D341Med (cell line): ENCODE results near the gene OOSP1.
"Not testable (repeated sequence)": the region's sequence is repeated elsewhere in the genome, so short reads cannot be mapped to it uniquely, and the experiment has no call there.

ENCODE experiments used
- DNase-seq: peaks from one replicate; pipeline ENCODE4 v3.0.0; 2012; ENCODE audit warnings: low spot score

The OOSP1 gene

DNA sequence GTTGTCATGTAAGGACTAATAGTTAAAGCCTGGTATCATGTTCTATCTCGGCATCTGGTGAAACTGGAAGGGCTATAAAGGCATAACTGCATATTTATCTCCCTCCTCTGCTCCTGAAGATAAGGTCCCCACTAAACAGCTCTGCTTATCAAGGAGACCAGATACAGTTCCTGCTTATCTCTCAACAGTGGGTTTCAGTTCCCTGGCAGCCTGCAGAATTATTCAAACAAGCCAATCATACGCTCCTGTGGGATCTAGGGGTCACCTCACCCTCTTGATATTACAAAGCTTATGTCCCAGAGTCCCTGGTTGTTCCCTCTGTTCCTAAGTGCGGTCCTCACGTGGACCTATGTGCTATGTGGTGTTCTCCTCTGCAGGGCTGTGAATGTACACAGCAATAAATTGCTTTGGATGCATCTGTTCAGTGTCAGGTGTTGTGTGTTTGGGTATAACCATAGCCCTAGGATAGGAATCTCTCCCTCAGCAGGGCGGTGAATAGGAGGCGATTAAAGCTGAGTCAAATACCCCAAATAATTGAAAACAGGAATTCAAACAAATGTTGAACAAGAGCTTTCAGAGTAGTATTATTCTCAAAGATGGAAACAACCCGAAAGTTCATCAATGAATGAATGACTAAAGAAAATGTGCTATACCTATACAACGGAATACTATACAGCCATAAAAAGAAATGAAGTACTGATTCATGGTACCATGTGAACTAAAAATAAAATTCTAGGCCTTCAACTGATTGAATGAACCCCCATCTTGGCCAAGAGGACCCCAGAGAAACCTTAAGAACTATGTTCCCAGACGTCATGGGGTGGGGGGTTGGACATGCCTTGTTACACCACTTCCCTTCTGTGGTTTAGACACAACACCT, 22.5 kb downstream of the OOSP1 start:
- no peak for DNase-seq

- DNase-seq = no peak
These were observed 23.9 kb downstream of the OOSP1 start for GRCh38 chr11:59962107-59962482.

GRCh38 chr11:59963733-59964132, 25.5 kb downstream of the OOSP1 start, which contains the start of gene OOSP4A:
Gene OOSP4A (plus strand): TSS chr11:59964033. CDS start chr11:59964033, 0 bp downstream.
- no peak for DNase-seq

DNA sequence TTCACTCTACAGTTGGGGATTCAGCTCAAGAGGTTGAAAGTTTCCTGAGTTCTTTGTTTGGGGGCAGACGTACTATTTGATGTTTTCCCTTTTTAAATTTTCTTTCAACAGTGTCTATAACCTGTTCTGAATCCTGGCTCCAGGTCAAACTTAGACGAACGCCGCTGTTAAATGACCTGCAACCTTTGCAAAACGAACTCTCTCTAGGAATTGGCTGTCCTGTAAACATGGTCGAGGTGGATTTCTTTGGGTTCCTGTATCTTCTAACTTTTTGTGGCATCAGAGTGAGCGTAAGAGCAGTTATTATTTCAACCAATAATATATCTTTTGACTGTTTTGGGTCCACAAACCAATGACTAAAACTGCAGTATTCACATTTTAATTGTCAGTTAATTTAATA, 27.2 kb downstream of the OOSP1 start:
- DNase-seq = no peak

DNA sequence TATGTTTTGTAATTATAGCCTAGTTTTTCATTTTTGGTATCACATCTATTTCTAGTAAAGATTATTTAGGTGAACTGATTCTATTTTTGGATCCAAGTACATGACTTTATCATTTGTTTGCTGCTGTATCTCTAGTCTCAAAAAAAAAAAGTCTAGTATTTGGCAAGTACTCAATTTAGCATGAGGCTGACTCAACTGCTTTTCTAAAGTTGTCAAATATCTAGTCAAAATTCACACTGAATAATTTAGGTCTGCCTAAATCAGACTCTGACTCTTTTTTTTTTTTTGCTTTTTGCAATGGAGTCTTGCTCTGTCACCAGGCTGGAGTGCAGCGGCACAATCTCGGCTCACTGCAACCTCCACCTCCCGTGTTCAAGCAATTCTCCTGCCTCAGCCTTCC, 28.0 kb downstream of the OOSP1 start:
- DNase-seq = no peak

GRCh38 chr11:59967677-59968394, 29.6 kb downstream of the OOSP1 start:
- DNase-seq = no peak

DNA sequence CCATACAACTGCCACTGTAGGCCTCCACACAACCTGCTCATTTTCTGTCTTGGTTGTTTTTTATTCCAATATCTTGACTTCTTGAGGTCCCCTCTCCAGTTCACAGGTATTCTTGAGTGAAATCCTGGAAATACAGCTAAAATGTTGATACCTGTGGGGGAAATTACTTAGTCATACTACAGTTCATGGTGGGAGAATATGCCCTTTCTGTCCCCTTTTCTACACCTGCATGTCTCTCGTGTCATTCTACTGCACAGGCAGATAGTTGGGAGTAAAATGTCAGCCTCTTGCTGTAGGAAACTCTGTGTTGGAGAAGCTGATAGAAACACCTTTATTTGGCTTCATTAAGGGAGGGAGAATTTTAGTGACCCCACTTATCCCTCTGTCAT, 30.2 kb downstream of the OOSP1 start:
- DNase-seq = no peak

- DNase-seq = no peak
These were observed 34.9 kb downstream of the OOSP1 start for GRCh38 chr11:59973097-59973496.

DNA sequence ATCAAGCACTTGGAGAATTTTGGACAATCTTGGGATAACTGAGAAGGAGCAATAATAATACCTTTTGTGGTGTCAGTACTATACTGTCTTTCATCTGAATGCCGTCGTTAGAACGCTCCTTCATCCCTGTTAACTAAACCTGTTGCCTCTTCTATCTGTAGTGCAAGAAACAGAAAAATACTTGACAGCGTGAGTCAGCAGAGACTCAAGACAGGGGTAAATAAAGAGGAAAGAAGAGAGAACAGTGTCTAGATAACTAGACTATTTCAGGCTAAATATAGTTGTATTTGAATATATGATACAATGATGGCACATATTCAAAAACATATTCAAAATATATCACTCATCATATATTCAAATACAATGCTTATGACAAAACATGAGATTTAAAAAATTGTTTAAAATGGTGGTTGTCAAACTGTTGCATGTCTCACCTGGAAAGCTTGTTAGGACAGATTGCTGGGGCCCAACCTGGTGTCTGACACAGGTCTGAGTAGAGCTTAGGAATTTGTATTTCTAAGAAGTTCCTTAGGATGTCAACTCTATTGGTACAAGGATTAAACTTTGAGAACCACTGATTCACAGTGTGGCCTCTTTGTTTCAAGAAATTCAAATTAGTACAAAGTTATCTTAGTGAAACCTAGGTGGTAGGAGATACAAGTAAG, 43.0 kb downstream of the OOSP1 start:
- DNase-seq = no peak

- not testable (repeated sequence) for DNase-seq
These were observed 43.8 kb downstream of the OOSP1 start for GRCh38 chr11:59982037-59982436.

- no peak for DNase-seq
These were observed 45.0 kb downstream of the OOSP1 start for GRCh38 chr11:59983212-59983611.

- no peak for DNase-seq
These were observed 46.1 kb downstream of the OOSP1 start for GRCh38 chr11:59984368-59984767.

GRCh38 chr11:59990421-59990820, 52.2 kb downstream of the OOSP1 start:
- no peak for DNase-seq

DNA sequence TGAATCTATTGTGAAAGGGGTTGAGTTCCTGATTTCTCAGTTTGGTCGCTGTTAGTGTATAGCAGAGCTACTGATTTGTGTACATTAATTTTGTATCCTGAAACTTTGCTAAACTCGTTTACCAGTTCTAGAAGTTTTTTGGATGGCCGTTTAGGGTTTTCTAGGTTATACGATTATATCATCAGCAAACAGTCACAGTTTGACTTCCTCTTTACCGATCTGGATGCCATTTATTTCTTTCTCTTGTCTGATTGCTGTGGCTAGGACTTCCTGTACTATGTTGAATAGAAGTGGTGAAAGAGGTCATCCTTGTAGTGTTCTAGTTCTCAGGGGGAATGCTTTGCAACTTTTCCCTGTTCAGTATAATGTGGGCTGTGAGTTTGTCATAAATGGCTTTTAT, 54.2 kb downstream of the OOSP1 start:
- no peak for DNase-seq

DNA sequence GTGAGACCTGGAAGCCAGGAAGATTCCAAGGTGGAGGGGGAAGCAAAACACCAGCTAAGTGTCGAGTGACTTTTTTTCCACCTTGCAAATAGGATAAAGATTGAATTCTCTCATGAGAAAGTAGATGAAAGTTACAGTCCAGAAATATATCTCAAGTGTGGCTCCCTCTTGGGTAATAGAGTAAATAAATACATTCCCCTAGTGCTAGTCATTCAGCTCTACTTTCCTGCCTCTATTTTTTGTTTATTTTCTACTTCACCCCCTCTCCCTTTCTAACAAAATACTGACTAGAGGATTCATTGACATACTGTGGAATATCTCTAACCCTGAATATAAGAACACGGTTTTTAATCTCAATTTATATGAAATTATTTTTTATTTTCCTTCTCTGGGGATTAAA, 59.6 kb downstream of the OOSP1 start:
- no peak for DNase-seq

DNA sequence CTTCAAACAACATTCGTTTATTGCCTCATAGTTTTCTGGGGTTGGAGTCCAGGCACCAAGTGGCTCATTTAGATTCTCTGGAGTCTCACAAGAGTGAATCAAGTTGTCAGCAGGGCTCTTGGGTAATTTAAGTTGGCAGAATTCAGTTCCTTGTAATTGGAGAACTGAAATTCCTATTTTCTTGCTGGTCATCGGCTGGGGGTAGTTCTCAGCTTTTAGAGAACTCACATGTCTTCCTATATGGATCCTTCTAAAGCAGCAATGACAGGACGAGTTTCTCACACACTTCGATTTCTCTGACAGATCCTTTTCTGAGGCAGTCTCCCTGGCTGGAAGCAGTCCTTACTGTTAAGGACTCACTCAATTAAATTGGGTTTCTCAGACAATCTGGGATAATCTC, 61.5 kb downstream of the OOSP1 start:
- peak; percentile 32 for DNase-seq

GRCh38 chr11:60003729-60004128, 65.5 kb downstream of the OOSP1 start:
- no peak for DNase-seq

- DNase-seq = no peak
These were observed 67.1 kb downstream of the OOSP1 start for GRCh38 chr11:60005360-60005759.
